ENCODE data around the gene SLIT1.

The SLIT1 gene

GRCh38 chr10:97023401-97024167 lies 162.2 kb downstream of the SLIT1 start:
- DNase-seq (ENCODE audit: low read depth in 3 of 3): no peak

- DNase-seq (ENCODE audit: low read depth in 3 of 3): no peak
Measured at GRCh38 chr10:97022616-97023015, 163.1 kb downstream of the SLIT1 start.

- DNase-seq (ENCODE audit: low read depth in 3 of 3): no peak
Measured at GRCh38 chr10:97020452-97021400, 165.0 kb downstream of the SLIT1 start.

GRCh38 chr10:97019213-97019844 lies 166.4 kb downstream of the SLIT1 start:
- DNase-seq (ENCODE audit: low read depth in 3 of 3): no peak

DNA sequence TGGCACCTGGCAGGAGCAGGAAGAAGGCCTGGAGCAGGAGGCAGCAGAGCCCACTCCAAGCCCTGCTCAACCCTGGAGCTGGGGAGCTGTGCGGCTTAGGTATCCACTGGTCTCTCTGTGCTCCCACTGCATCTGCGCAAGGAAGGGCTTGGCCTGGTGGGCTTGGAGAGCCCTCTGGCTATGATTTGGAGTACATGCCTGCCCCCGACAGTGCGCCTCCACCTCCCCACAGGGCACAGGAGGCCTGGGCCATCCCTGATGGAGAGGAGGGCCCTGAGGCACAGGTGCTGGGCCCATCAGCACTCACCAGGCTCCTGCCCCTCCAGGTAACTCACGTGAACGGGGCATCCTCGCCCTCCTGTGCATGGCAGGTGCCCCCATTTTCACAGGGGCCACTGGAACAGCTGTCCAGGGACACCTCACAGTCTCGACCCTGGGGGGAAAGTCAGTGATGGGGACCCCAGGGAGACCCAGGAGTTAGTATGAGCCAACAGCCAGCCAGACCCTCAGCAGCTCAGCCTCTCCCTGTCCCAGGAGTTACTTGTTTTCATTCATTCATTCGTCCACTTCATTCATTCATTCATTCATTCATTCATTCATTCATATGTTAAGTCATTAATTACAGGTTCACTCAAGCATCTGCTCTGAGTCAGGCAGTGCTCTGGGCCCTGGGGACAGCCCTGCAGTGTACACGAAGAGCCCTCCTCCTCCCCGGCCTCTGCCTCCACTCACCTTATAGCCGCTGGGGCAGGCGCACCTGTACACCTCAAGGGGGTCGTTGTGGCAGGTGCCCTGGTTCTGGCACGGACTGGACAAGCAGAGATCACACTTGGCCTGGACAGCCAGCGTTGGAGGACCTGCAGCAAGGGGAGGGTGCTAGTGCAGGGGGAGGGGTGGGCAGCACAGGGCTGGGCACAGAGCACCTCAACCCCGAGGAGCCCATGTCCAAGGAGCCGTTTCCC lies 167.2 kb downstream of the SLIT1 start:
- DNase-seq (ENCODE audit: low read depth in 3 of 3): no peak

- DNase-seq (ENCODE audit: low read depth in 3 of 3): no peak
Measured at GRCh38 chr10:97017474-97017903, 168.3 kb downstream of the SLIT1 start.

- peak in 2 of 3 donors; percentile 7 to 26 for DNase-seq (ENCODE audit: low read depth in 3 of 3)
Measured at GRCh38 chr10:97016728-97017473, 168.9 kb downstream of the SLIT1 start.

- no peak for DNase-seq (ENCODE audit: low read depth in 3 of 3)
Measured at GRCh38 chr10:97015240-97015639, 170.5 kb downstream of the SLIT1 start.

GRCh38 chr10:97013983-97014382 lies 171.8 kb downstream of the SLIT1 start:
- DNase-seq (ENCODE audit: low read depth in 3 of 3): no peak

DNA sequence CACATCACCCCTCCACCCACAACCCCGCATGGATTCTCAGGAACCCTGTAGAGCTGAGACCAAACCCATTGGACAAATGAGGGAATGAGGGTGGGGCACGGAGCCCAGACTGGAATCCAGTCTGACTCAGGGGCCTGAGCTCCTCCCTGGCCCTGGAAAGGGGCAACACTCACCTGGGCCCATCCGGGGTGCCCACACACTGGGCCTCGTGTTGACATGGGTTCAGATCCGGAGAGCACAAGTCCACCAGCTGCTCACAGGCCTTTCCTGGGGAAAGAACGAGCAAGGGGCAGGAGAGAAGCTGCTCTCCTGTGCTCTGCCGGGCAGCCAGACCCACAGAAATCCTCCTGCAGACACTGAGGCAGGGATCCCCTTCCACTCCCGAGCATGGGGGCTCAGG lies 172.2 kb downstream of the SLIT1 start:
- no peak for DNase-seq (ENCODE audit: low read depth in 3 of 3)

DNA sequence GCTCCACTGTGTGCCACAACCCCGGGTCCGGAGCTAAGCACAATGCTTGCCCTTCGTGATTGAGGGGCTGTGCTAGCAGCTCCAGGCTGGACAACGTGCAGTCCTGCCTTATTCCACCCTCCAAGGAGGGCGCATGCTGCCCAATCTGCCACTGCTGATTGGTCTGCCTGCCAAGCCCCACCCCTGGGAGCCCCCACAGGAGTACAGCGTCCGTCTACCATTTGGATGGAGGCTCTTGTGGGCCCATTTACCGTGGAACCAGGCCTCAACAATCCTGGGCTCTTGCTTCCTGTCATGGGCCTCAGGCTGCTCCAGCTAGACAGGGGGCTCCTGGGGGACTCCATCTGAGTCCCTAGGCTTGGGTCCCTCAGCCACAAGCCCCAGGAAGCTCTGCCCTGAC lies 173.3 kb downstream of the SLIT1 start:
- DNase-seq (ENCODE audit: low read depth in 3 of 3): no peak

DNA sequence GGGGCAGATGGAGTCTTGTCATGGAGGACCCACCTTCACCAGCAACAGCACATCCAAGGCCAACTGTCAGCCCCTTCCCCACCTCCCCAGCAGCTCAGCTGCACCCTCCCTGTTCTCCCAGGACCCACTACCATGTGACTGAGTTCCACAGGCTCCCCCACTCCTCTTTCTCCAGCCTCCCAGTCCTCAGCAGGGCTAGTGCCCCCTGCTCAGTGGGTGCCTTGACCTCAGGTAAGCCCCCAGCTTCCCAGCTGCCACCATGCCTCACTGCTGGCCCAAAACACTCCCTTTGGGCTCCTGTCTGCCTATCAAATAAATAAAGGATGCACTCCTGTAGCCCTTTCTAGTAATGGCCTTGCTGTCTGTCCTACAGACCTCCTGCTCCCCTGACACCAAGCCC lies 174.4 kb downstream of the SLIT1 start:
- DNase-seq (ENCODE audit: low read depth in 3 of 3): no peak

- DNase-seq (ENCODE audit: low read depth in 3 of 3): no peak
Measured at GRCh38 chr10:97010695-97011206, 175.0 kb downstream of the SLIT1 start.

GRCh38 chr10:97007417-97007816 lies 178.3 kb downstream of the SLIT1 start:
- DNase-seq (ENCODE audit: low read depth in 3 of 3): no peak

DNA sequence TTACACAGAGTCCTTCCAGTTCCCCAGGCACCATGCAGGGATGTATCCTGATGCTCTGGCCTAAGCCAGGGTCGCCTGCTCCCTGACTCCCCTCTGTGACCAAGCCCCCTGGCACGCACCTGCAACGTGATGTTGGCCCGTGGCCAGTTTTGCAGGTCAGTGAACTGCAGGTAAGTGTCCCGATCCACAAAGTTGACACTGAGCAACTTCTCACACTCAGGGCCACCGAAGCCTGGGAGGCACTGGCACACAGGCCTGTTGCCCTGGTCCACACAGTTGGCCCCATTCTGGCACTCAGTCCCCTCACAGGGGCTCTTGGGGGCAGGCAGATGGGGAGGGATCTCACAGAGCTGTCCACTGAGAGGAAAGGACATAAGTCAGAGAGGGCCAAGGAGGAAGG lies 179.4 kb downstream of the SLIT1 start:
- no peak for DNase-seq (ENCODE audit: low read depth in 3 of 3)

GRCh38 chr10:97005349-97005748 lies 180.4 kb downstream of the SLIT1 start:
- no peak for DNase-seq (ENCODE audit: low read depth in 3 of 3)

DNA sequence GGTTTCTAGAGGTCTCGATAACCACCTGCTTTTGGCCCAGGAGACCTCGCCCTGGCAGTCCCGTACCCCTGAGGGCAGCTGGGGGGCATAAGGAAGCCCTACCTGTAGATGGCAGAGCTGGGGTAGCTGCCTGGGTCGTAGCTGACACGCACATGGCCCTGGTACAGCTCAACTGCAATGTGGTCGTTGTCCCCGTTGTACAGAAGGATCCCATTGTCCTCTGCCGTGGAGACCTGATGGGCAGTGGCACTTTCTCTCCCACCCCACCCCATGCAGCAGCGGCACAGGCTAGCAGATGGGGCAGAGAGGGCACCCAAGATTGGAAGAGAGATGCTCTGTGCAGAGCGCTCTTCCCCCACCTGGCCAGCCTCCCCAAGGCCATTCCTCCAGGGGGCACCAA lies 181.2 kb downstream of the SLIT1 start:
- DNase-seq (ENCODE audit: low read depth in 3 of 3): no peak

GRCh38 chr10:97003804-97004201 lies 182.0 kb downstream of the SLIT1 start:
- no peak for DNase-seq (ENCODE audit: low read depth in 3 of 3)

- DNase-seq (ENCODE audit: low read depth in 3 of 3): no peak
Measured at GRCh38 chr10:97003151-97003803, 182.5 kb downstream of the SLIT1 start.

DNA sequence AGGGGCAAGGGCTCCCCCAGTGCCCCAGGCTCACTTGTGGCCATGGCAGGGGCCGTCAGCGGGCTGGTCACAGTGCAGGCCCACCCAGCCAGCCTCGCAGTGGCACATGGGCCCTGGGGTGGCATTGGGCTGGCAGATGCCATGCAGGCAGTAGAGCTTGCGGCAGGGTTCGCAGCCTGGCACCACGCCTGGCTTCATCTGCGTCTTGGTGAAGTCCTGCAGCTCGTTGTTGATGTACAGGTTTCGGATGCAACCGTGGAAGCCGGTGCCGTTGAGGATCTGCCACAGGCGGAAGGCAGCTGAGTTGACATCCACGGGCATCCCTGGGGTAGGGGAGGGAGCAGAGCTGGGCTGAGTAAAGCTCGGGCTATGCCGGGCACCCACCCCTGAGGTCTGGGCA lies 183.1 kb downstream of the SLIT1 start:
- DNase-seq (ENCODE audit: low read depth in 3 of 3): no peak
